Measurements from ENCODE around the gene RNLS. TPM values are rescaled to one million over a fixed set of nuclear protein-coding genes. Genes with fewer than 3 reads are reported as not detected.

RNLS gene
- total RNA-seq, 4 donors from 2014 or later: 7.8 to 37.2 (median 26.2) TPM

- Histone ChIP-seq H3K4me3 (no peak overlapping the region), H3K9me3 (peaks cover 0 to 3% (median 0%) of the 10 kb centered on the region in 4 donors), H3K36me3 (no peaks in the 10 kb centered on the region), H3K27me3 (no peaks in the 10 kb centered on the region), H3K4me1 (peaks cover 0 to 55% (median 19%) of the 10 kb centered on the region in 4 donors), H3K27ac (peak overlapping the region in 2 of 4 donors; percentile 79 to 89)
- WGBS, 2 donors: 75 to 78% methylated on average over 4 of the region's 4 CpGs
- TF ChIP-seq EP300 (IDR thresholded peaks at IDR 0.05): no peak
- TF ChIP-seq CTCF (IDR thresholded peaks at IDR 0.05): no peak
- TF ChIP-seq POLR2A (IDR thresholded peaks at IDR 0.05): no peak
- no peak for DNase-seq (ENCODE audit: low spot score in 2 of 2)
Measured at GRCh38 chr10:88390041-88390440, 193.1 kb downstream of the RNLS start.

- WGBS, 2 donors: 3% methylated on average over 3 of the region's 3 CpGs
- peak overlapping the region in 2 of 4 donors; percentile 79 to 89 for H3K27ac ChIP-seq
- TF ChIP-seq POLR2A (IDR thresholded peaks at IDR 0.05): no peak
- TF ChIP-seq CTCF (IDR thresholded peaks at IDR 0.05): peak; percentile 33 to 71 (median 57)
- peak in 1 of 2 donors; percentile 30 for TF ChIP-seq EP300 (IDR thresholded peaks at IDR 0.05)
- H3K27me3 ChIP-seq: no peaks in the 10 kb centered on the region
- H3K9me3 ChIP-seq: no peaks in the 10 kb centered on the region
- peaks cover 0 to 58% (median 22%) of the 10 kb centered on the region in 4 donors for H3K4me1 ChIP-seq
- peak in 1 of 2 donors; percentile 73 for DNase-seq (ENCODE audit: low spot score in 2 of 2)
- H3K36me3 ChIP-seq: no peaks in the 10 kb centered on the region
- no peak overlapping the region for H3K4me3 ChIP-seq
Measured at GRCh38 chr10:88389456-88389855, 193.7 kb downstream of the RNLS start.

GRCh38 chr10:88388324-88388723 is 194.8 kb downstream of the RNLS start:
- Histone ChIP-seq H3K4me1 (peaks cover 0 to 58% (median 22%) of the 10 kb centered on the region in 4 donors), H3K27me3 (no peaks in the 10 kb centered on the region), H3K9me3 (no peaks in the 10 kb centered on the region), H3K36me3 (no peaks in the 10 kb centered on the region), H3K4me3 (no peak overlapping the region), H3K27ac (peak overlapping the region in 3 of 4 donors; percentile 79 to 89 (median 80))
- no peak for DNase-seq (ENCODE audit: low spot score in 2 of 2)
- no peak for TF ChIP-seq CTCF (IDR thresholded peaks at IDR 0.05)
- TF ChIP-seq POLR2A (IDR thresholded peaks at IDR 0.05): no peak
- TF ChIP-seq EP300 (IDR thresholded peaks at IDR 0.05): no peak

- TF ChIP-seq EP300 (IDR thresholded peaks at IDR 0.05) (peak in 1 of 2 donors; percentile 78), CTCF (IDR thresholded peaks at IDR 0.05) (no peak), POLR2A (IDR thresholded peaks at IDR 0.05) (peak in 1 of 2 donors; percentile 53)
- no peaks in the 10 kb centered on the region for H3K27me3 ChIP-seq
- H3K36me3 ChIP-seq: no peaks in the 10 kb centered on the region
- 13% methylated on average over 6 of the region's 6 CpGs for WGBS, 2 donors
- H3K27ac ChIP-seq: peak overlapping the region; percentile 57 to 89 (median 80)
- peak in 1 of 2 donors; percentile 33 for DNase-seq (ENCODE audit: low spot score in 2 of 2)
- H3K4me3 ChIP-seq: peak overlapping the region in 2 of 4 donors; percentile 3 to 32
- no peaks in the 10 kb centered on the region for H3K9me3 ChIP-seq
- peaks cover 0 to 55% (median 22%) of the 10 kb centered on the region in 4 donors for H3K4me1 ChIP-seq
Measured at GRCh38 chr10:88386821-88387773, 196.0 kb downstream of the RNLS start.

All from tibial nerve (tissue), 4 donors.